HepG2 (cell line): ENCODE results near the gene RNF10. TPM values are rescaled to one million over a fixed set of nuclear protein-coding genes. Genes with fewer than 3 reads are reported as not detected.

Experiments
- AGO1 ChIP-seq: fragments of 200-400 bp; formaldehyde crosslinking; IDR thresholded peaks from 2 replicates; pipeline ENCODE4 v1.6.1; 2017; ENCODE audit warnings: mild to moderate bottlenecking, low read depth, low read length, moderate library complexity; ENCODE audit not compliant: poor library complexity, severe bottlenecking
- AGO2 ChIP-seq: fragments of 200-400 bp; formaldehyde crosslinking; optimal IDR thresholded peaks from 2 replicates; pipeline ENCODE3; 2017; ENCODE audit warnings: mild to moderate bottlenecking, low read depth, low read length, moderate library complexity
- ATAD3A ChIP-seq: sonication (generic); formaldehyde crosslinking; IDR thresholded peaks from 2 replicates; pipeline ENCODE4 v1.4.0; 2020; ENCODE audit warnings: missing genetic modification reagents
- BHLHE40 ChIP-seq: IDR thresholded peaks from 2 replicates; pipeline ENCODE4 v1.6.1; 2011; ENCODE audit warnings: low read length, improper control_type of control experiment
- FOXK2 ChIP-seq: fragments of 450-650 bp; IDR thresholded peaks from 2 replicates; pipeline ENCODE4 v1.6.1; 2016
- NBN ChIP-seq: fragments of 450-650 bp; conservative IDR thresholded peaks from 2 replicates; pipeline ENCODE4 v1.6.1; 2017
- NR3C1 ChIP-seq: sonication (generic); formaldehyde crosslinking; IDR thresholded peaks from 2 replicates; pipeline ENCODE4 v1.4.0; 2020; ENCODE audit warnings: missing genetic modification reagents
- PCBP1 ChIP-seq: fragments of 200-400 bp; formaldehyde crosslinking; IDR thresholded peaks from 2 replicates; pipeline ENCODE4 v1.6.1; 2017; ENCODE audit warnings: mild to moderate bottlenecking, low read depth, low read length, borderline replicate concordance
- SRSF4 ChIP-seq: fragments of 200-400 bp; formaldehyde crosslinking; IDR thresholded peaks from one replicate; pipeline ENCODE4 v1.6.1; 2018; ENCODE audit warnings: mild to moderate bottlenecking, low read depth, low read length, moderate library complexity; ENCODE audit not compliant: poor library complexity, severe bottlenecking
- TFDP2 ChIP-seq: sonication (generic); formaldehyde crosslinking; IDR thresholded peaks from 2 replicates; pipeline ENCODE4 v1.4.0; 2020; ENCODE audit warnings: missing genetic modification reagents
- U2AF2 ChIP-seq: fragments of 200-400 bp; formaldehyde crosslinking; IDR thresholded peaks from 2 replicates; pipeline ENCODE4 v1.6.1; 2017; ENCODE audit warnings: low read depth, mild to moderate bottlenecking, low read length
- ZC3H13 ChIP-seq: sonication (generic); formaldehyde crosslinking; IDR thresholded peaks from 2 replicates; pipeline ENCODE4 v1.8.1; 2023; ENCODE audit warnings: mild to moderate bottlenecking, missing genetic modification reagents, moderate library complexity
- ZNF263 ChIP-seq: sonication (generic); formaldehyde crosslinking; IDR thresholded peaks from 2 replicates; pipeline ENCODE4 v1.4.0; 2020; ENCODE audit warnings: missing genetic modification reagents
- ZNF331 ChIP-seq: sonication (generic); formaldehyde crosslinking; IDR thresholded peaks from 2 replicates; pipeline ENCODE4 v1.4.0; 2020; ENCODE audit warnings: missing genetic modification reagents
- ZNF496 ChIP-seq: sonication (generic); formaldehyde crosslinking; IDR thresholded peaks from 2 replicates; pipeline ENCODE4 v1.8.1; 2023; ENCODE audit warnings: mild to moderate bottlenecking, moderate library complexity, missing genetic modification reagents; ENCODE audit not compliant: insufficient replicate concordance
- ZNF512B ChIP-seq: sonication (generic); formaldehyde crosslinking; IDR thresholded peaks from 2 replicates; pipeline ENCODE4 v1.5.1; 2020; ENCODE audit warnings: missing genetic modification reagents, mild to moderate bottlenecking, borderline replicate concordance
- ZNF546 ChIP-seq: sonication (generic); formaldehyde crosslinking; conservative IDR thresholded peaks from 2 replicates; pipeline ENCODE4 v1.8.1; 2023; ENCODE audit warnings: mild to moderate bottlenecking, missing genetic modification reagents
- ZNF761 ChIP-seq: sonication (generic); formaldehyde crosslinking; conservative IDR thresholded peaks from 2 replicates; pipeline ENCODE4 v1.4.0; 2020; ENCODE audit warnings: mild to moderate bottlenecking, missing genetic modification reagents
- ZSCAN31 ChIP-seq: sonication (generic); formaldehyde crosslinking; IDR thresholded peaks from 2 replicates; pipeline ENCODE4 v1.5.0; 2020; ENCODE audit warnings: low read depth, mild to moderate bottlenecking, missing genetic modification reagents
- polyA plus RNA-seq, 8 experiments: library from polyadenylated mRNA; depleted of rRNA in 3 of 8; stranded (reverse) in 7 of 8; unstranded in 1 of 8; fragments of >200 nt; fragmentation: Illumina TruSeq in 4 of 8; extraction: Trizol in 4 of 8; gene quantifications; 2 replicates each; pipeline versions ENCODE4 v1.2.1 to v1.2.3, GENCODE V29; 2011 to 2016; ENCODE audit warnings: low read depth in 4 of 8, missing spikeins in 1 of 8, mixed read lengths in 1 of 8; ENCODE audit not compliant: insufficient read depth in 1 of 8
- total RNA-seq, 5 experiments: library from RNA; depleted of rRNA; stranded (reverse); fragments of >200 nt; fragmentation: Illumina TruSeq; extraction: Trizol; gene quantifications; 2 replicates each; pipeline ENCODE4 v1.2.3, GENCODE V29; 2016; ENCODE audit warnings: low read depth in 1 of 5
- TF ChIP-seq, protein P1 (sequence below): sonication (generic); formaldehyde crosslinking; IDR thresholded peaks from 2 replicates; pipeline ENCODE4 v1.4.0; 2020; ENCODE audit warnings: missing genetic modification reagents, borderline replicate concordance

RNF10 gene
- total and polyA plus RNA-seq, 2 of the 13 experiments (the other 11 are each of a cell fraction or from before 2014, with no cell fraction given), result 62.5 to 88.0 TPM

DNA sequence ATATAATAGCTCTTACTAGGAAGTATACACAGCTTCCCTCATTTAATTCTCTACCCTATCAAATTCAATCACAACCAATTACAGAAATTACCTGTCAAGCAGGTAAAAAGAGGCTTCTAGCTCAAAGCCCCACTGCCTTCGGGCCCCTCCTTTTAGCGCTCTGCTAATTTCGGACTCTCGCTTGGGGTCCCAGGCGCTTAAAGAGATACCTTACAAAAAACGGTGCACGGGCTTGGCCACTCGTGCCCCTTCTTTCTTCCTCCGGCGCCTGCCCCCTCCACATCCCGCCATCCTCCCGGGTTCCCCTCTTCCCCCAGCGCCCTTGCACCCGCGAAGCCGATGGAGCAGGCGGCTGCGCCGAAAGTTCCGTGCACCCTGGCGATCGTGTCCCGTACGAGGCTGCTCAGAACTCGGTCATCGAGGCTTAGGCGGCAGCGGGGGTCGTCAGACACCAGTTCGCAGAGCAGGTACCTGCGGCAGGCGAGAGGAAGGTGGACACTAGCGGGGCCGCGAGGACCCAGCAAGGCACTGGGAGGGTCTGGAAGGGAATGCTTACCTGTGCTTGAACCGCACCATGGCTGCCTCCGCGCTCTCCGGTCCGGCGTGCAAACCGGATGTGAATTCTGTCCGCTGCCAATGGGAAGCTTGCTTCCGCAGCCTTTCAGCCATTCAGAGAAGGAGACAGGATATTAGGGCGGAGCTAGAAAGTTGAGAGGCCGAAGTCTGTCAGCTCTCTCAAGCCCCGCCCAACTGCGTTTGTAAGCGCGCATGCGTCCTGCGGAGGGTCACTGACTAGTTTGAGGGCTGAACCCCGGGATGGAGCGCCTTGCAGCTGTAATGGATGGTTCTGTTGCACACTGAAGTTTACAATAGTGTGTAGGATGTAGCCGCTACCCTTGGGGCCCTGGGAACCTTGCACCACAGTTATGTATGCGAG is 46.9 kb downstream of the RNF10 start, which contains the start of gene POP5 (continued):
- TF ChIP-seq, protein P1, sequence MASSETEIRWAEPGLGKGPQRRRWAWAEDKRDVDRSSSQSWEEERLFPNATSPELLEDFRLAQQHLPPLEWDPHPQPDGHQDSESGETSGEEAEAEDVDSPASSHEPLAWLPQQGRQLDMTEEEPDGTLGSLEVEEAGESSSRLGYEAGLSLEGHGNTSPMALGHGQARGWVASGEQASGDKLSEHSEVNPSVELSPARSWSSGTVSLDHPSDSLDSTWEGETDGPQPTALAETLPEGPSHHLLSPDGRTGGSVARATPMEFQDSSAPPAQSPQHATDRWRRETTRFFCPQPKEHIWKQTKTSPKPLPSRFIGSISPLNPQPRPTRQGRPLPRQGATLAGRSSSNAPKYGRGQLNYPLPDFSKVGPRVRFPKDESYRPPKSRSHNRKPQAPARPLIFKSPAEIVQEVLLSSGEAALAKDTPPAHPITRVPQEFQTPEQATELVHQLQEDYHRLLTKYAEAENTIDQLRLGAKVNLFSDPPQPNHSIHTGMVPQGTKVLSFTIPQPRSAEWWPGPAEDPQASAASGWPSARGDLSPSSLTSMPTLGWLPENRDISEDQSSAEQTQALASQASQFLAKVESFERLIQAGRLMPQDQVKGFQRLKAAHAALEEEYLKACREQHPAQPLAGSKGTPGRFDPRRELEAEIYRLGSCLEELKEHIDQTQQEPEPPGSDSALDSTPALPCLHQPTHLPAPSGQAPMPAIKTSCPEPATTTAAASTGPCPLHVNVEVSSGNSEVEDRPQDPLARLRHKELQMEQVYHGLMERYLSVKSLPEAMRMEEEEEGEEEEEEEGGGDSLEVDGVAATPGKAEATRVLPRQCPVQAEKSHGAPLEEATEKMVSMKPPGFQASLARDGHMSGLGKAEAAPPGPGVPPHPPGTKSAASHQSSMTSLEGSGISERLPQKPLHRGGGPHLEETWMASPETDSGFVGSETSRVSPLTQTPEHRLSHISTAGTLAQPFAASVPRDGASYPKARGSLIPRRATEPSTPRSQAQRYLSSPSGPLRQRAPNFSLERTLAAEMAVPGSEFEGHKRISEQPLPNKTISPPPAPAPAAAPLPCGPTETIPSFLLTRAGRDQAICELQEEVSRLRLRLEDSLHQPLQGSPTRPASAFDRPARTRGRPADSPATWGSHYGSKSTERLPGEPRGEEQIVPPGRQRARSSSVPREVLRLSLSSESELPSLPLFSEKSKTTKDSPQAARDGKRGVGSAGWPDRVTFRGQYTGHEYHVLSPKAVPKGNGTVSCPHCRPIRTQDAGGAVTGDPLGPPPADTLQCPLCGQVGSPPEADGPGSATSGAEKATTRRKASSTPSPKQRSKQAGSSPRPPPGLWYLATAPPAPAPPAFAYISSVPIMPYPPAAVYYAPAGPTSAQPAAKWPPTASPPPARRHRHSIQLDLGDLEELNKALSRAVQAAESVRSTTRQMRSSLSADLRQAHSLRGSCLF (CRISPR knock-in tag), result no peak
- TF ChIP-seq ZNF331 (CRISPR knock-in tag), result peak; percentile 16; the same call in 1 of the 2 replicates
- no peak for TF ChIP-seq ZNF546 (CRISPR knock-in tag)
- peak; percentile 75 for TF ChIP-seq AGO1
- 0 out of 2 replicates have a peak, but pooled peaks have one; percentile 65 for TF ChIP-seq PCBP1
- TF ChIP-seq TFDP2 (CRISPR knock-in tag), result no peak; the same call in 1 of the 2 replicates
- TF ChIP-seq NBN, result no peak
- peak; percentile 72; the same call in 1 of the 2 replicates for TF ChIP-seq ZC3H13
- no peak for TF ChIP-seq BHLHE40
- no peak for TF ChIP-seq FOXK2
- TF ChIP-seq ZNF761 (CRISPR knock-in tag), result 0 out of 2 replicates have a peak, but pooled peaks have one; percentile 28
- TF ChIP-seq ZNF512B (CRISPR knock-in tag), result 0 out of 2 replicates have a peak, but pooled peaks have one; percentile 42
- no peak for TF ChIP-seq ZNF496 (CRISPR knock-in tag)
- 0 out of 2 replicates have a peak, but pooled peaks have one; percentile 37 for TF ChIP-seq ZNF263 (CRISPR knock-in tag)
- no peak for TF ChIP-seq U2AF2
- peak; percentile 87; the same call in 1 of the 2 replicates for TF ChIP-seq ZSCAN31 (CRISPR knock-in tag)
- TF ChIP-seq SRSF4, result no peak
- TF ChIP-seq NR3C1, result no peak
- TF ChIP-seq AGO2, result peak; percentile 96
- no peak for TF ChIP-seq ATAD3A
